Measurements from ENCODE around the gene POLR1E. TPM values are rescaled to one million over a fixed set of nuclear protein-coding genes. Genes with fewer than 3 reads are reported as not detected.
"Not testable (repeated sequence)": the region's sequence is repeated elsewhere in the genome, so short reads cannot be mapped to it uniquely, and the experiment has no call there.

Gene POLR1E
- total RNA-seq, 1 donor from 2014 or later, result 18.2 TPM

DNA sequence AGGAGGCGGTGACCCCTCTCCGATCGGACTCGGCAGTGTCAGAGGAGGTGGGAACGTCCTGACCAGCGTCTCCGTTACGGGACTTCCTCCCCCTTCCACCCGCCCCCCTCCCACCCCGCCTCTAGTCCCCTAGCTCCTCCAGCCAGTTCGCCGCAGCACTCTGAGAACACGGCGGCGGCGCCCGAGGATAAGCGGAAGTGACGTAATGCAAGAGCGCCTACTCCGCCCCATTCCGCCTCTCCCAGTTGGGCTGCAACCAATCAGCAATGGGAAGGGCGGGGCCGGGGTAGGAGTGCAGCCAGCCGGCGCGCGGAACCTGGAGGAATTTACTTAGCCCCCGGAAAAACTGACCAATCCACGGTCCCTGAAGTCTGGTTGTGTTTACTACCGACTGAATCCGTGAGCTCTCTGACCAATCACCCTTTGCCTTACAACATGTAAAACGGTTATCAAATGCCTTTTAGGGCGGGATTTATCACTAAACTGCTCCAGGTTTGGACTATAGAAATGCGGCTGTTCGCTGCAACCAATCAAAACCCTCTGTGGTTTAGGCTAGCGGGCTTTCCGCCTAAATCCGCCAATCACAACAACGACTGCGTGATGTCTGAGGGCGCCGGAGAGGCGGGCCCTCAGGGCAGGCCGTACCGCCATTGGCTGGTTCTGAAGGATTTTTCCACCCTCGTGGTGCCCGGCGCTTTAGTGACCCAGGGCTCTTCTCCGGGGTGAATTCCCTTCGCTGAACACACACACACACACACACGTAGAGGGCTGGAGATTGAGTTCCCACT lies 20.3 kb upstream of the POLR1E start, which contains the start of gene ZBTB5:
Gene ZBTB5 (minus strand): TSS at position 202 of the 788 bp plus-strand sequence. CDS start 22,899 bp downstream, outside the sequence.
- peak; percentile 92 for ATAC-seq

DNA sequence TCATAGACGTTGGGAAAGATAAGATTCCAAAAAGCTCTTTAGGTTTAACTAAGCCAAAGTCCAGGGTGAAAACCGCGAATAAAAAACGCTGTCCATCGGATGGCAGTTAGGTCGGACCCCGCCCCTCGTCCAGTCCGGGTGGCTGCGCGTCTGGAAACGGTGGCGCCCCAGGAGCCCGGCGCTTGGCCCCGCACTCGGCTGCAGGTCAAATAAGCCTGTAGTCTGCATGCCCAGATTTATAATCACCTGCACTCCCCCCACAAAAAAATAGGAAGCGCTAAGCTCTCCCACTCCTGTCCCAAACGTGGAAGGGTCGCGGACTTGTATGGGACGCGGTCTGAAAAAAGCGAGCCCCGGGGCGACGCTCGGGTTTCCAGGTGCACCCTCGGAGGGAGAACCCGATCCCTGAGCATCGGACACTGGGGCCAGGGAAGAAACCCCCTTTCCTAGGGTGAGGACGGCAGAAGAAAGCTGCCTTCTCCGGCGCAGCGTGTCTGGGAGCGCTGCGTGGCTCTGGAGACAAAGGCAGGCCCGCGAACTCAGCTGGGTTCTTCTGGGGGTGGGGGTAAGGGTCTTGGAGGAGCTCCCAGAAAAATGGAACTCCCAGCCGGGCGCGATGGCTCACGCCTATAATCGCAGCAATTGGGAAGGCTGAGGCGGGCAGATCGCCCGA lies 19.6 kb upstream of the POLR1E start:
- peak; percentile 10 for ATAC-seq

DNA sequence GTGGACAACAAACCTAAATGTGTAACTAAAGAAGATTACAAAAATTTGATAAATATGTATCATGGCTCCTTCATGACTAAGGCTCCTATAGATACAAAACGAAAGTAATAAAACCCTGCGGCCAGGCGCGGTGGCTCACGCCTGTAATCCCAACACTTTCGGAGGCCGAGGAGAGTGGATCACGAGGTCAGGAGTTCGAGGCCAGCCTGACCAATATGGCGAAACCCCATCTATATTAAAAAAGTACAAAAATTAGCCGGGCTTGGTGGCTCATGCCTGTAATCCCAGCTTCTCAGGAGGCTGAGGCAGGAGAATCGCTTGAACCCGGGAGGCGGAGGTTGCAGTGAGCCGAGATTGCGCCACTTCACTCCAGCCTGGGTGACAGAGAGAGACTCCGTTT lies 18.2 kb upstream of the POLR1E start:
- not testable (repeated sequence) for ATAC-seq

DNA sequence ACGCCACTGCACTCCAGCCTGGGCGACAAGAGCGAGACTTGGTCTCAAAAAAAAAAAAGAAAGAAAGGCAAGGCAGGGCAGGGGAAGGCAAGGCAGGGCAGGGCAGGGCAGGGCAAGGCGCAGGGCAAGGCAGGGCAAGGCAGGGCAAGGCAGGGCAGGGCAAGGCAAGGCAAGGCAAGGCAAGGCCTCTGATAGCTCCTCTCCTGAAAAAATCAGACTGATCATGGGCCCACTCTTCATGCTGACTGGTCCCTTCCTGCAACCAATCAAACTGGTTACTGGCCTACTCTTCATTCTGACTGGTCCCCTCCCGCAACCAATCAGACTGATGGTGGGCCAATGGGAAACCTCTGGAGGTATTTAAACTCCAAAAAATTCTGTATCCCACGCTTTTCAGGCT lies 17.1 kb upstream of the POLR1E start:
- ATAC-seq, result no peak

DNA sequence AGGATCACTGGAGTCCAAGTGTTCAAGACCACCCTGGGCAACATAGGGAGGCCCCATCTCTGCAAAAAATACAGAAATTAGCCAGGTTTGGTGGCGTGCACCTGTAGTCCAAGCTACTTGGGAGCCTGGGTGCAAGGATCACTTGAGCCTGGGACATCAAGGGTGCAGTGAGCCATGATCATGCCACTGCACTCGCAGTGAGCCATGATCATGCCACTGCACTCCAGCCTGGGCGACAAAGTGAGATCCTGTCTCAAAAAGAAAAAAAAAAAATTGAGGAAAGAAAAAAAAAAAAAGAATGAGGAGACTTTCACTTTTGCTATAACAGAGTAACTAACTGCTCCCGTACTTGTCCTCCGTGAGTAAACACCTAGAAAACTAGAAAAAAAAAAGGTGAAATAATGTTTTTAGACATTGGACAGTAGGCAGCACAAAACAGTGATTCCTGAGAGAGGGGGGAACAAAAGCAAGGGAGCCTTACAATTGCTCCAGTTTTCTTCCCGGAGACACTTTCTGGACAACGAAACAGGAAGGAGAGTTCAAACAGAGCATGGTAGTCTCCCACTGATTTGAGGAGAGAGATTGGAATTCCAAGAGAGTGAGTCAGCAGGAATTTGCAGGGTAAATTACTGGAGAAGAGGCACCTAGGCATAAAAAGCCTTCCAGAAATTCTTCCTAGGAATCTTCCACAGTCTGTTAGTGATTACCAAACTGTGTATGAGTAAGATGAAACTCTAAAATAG lies 13.6 kb upstream of the POLR1E start:
- ATAC-seq, result peak; percentile 48

DNA sequence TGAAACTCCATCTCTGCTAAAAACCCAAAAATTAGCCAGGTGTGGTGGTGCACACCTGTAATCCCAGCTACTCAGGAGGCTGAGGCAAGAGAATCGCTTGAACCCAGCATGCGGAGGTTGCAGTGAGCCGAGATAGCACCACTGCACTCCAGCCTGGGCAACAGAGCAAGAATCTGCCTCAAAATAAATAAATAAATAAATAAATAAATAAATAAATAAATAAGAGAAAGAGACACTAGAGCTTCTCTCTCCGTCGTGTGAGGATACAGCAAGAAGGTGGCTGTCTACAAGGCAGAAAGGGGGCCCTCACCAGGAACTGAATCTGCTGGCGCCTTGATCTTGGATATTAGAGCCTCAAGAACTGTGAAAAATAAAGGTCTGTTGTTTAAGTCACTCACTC lies 11.8 kb upstream of the POLR1E start:
- not testable (repeated sequence) for ATAC-seq

DNA sequence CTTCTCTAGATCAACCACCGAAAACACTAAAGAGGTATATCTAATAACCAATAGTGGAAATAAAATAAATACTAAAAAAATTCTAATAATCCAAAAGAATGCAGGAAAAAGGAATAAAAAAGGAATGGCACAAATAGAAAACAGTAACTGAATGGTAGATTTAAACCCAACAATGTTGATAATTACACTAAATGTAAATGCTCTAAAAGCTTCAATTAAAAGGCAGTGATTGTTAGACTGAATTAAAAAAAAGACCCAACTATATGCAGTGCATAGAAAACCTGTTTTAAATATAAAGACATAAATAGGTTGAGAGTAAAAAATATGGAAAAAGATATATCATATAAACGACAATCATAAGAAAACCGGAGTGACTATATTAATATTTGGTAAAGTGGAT lies 11.3 kb upstream of the POLR1E start:
- ATAC-seq, result no peak

DNA sequence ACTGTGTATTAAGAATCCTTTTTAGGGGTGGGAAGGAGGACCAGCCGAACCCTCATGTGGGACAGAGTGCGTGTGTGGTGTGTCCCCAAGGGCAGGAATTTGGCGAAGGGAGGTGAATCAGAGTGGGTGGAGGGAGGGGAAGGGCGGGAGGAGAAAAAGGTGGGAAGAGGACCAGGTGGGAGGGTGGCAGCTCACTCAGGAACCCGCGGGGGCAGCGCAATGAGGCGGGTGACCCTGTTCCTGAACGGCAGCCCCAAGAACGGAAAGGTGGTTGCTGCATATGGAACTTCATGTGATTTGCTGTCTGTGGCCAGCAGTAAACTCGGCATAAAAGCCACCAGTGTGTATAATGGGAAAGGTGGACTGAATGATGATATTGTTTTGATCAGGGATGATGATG lies 8.8 kb upstream of the POLR1E start:
- no peak for ATAC-seq

DNA sequence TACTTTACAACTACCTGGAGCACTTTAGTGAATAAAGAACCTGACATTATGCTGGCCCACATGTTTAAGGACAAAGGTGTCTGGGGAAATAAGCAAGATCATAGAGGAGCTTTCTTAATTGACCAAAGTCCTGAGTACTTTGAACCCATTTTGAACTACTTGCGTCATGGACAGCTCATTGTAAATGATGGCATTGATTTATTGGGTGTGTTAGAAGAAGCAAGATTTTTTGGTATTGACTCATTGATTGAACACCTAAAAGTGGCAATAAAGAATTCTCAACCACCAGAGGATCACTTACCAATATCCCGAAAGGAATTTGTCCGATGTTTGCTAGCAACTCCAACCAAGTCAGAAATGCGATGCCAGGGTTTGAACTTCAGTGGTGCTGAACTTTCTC lies 8.3 kb upstream of the POLR1E start:
- not testable (repeated sequence) for ATAC-seq

DNA sequence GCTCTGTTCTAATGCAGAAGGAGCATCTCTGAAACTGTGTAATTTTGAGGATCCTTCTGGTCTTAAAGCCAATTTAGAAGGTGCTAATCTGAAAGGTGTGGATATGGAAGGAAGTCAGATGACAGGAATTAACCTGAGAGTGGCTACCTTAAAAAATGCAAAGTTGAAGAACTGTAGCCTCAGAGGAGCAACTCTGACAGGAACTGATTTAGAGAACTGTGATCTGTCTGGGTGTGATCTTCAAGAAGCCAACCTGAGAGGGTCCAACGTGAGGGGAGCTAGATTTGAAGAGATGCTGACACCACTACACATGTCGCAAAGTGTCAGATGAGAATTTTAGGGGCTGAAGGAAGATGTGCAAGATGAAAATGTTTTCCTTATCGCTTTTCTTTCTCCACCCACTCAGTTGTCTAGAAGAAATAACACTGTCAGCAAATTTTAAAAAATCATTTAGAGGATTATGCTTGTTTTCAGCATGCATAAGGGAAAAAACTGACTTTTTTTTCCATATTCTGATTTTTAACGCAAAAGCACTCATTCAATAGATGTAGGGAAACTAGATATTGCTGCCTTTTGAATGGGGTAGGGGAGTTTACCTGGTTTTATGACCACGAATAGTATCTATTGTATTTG lies 7.6 kb upstream of the POLR1E start:
- ATAC-seq, result not testable (repeated sequence)

DNA sequence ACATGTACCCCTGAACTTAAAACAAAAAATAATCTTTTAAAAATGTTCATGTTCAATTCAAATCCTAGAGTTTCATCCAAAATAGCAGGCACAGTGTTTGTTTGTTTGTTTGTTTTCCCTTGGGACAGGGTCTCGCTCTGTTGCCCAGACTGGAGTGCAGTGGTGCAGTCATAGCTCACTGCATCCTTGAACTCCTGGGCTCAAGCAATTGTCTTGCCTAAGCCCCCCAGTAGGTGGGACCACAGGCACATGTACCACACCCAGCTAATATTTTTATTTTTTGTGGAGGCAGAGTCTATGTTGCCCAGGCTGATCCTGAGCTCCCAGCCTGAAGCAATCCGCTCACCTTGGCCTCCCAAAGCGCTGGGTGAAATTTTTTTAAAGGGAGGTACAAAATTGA lies 5.0 kb upstream of the POLR1E start:
- ATAC-seq, result no peak

DNA sequence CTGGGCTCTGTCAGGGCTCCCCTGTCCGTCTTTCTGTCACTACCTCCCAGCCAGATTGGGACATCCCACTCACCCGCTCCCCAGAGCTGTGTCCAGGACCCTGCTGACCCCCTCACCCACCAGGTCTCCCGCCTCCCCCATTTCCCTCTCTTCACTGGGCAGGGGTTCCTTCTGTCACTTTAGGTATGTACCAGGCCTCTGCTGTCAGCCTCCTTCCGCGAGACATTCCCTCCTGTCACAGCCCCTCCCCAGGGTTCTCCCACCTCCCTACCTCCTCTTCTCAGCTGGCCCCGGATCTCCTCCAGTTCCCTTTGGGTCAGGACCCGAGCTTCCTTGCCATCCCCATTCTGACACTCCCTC lies 488 bp downstream of the POLR1E start:
- ATAC-seq, result no peak

DNA sequence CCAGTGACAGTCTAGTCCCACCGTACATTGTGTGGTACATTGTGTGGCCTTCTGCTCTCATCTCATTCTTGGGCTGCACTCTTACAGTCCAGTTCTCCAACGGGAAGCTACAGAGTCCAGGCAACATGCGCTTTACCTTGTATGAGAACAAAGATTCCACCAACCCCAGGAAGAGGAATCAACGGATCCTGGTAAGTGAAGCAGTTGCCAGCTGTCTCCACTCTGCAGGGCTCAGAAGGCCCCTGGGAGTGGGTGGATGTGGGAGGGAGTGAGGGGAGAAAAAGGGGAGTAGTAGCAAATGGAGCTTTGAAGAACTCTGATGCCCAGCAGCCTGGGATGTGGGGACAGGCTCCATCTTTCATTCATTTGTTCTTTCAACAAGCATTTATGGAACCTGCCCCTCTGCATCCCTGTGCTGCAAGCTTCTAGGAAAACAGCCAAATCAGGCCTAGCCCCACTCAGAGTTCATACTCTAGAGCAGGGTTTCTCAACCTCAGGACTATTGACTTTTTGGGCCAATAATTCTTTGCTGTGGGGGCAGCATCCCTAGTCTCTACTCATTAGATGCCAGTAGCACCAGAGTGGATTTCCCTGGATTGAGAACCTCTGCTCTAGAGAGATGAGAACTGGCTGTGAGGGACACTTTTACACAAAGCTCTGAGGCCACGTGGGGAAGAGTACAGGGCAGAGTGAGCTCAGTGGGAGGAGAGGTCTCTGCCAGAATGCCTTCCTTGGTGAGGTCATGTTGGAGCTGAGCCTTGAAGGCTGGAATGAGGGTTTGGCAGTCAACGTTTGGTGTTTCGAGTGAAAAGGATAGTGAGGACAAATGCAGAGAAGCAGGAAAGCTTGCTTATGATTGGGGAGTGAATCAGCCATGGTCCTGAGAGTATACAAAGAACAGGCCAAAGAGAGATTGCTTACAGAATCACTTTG lies 1.1 kb downstream of the POLR1E start:
- ATAC-seq, result peak; percentile 55

DNA sequence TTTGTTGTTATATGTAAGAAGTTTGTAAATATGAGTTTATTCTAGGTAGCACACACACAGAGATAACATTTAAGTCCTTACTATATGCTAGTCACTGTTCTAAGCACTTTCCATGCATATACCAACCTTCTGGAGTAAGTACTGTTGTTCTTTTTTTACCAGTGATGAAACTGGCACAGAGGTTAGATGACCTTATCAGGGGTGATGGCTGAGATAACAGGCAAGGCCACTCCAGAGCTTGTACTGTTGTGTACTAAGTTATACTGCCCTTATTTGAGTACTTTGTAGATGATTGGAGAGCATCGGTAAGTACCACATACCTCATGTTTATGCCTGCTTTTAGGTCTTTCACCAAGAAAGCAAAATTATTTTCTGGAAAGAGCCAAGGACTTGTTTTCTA lies 6.2 kb downstream of the POLR1E start:
- no peak for ATAC-seq

DNA sequence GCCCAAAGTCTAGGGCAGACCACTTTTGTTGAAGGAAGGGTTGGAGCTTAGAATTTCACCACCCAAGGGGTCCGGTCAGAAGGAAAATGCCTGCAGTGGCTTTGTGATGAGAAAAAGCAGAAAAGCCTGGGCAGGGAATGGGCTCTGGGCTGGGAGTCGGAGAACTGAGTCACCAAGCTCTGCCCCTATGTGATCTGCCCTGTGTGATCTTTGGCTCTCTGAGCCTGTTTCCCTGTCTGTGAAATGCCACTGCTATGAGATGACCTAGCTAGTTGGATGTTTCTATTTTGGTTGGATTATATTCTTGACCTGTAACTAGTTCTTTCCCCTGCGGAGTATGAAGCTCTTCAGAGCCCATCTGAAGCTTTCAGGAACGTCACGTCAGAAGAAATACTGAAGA lies 9.8 kb downstream of the POLR1E start:
- ATAC-seq, result no peak

DNA sequence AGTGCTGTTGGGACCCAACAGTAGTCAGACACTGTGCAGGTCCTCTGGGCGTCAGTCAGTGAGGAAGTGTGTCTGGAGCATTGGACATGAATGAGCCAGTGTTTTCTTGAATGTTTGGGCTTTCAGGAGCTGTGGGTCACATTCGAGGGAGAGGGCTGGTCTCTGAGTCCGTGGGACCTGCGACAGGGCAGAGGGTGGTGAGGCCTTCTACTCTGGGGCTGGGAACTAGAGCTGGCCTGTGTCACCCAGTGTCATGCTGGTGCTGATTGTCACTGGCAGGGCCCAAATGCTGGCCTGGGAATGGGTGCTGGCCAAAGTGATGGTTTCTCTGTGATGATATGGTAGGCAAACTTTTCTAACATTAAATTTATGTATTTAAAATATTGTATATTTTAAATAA lies 10.3 kb downstream of the POLR1E start:
- ATAC-seq, result no peak

DNA sequence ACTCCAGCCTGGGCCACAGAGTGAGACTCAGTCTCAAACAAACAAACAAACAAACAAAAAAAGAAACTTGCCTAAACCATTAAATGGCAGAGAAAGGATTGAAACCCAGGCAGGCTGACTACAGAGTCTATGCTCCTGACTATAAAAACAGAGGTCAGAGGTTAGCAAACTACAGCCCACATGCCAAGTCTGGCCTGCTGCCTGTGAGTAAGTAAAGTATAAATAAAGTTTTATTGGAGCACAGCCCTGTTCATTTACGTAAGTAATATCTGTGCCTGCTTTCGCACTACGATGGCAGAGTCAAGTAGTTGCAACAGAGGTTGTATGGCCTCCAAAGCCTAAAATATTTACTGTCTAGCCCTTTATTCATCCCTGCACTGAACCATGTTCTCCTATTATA lies 11.6 kb downstream of the POLR1E start:
- no peak for ATAC-seq

DNA sequence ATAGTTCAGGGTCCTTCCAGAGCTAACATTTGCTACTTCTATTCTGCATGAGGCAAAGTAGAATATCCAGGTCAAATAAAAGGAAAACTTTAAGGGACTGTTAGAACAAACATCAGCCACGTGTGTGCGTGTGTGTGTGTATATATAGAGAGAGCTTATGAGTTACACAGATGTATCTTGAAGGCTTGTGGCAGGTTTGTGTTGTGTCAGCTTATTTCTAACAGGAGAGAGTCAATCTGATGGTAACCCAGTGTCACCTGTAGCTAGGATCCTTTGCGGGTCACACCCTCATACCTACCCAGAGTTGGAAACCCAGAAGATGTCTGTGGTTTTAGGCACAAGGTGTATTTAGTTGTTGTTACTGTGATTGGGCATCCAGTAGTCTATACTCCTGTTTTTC lies 12.7 kb downstream of the POLR1E start:
- no peak for ATAC-seq

DNA sequence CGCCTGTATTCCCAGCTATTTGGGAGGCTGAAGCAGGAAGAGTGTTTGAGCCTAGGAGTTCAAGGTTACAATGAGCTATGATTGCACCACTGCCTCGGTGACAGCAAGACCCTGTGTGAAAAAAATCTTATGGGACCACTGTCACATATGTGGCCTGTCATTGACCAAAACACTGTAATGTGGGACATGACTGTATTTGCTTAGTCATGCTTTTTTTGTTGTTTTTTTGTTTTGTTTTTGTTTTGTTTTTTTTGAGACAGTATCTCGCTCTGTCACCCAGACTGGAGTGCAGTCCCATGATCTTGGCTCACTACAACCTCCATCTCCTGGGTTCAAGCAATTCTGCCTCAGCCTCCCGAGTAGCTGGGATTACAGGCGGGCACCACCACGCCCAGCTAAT lies 13.5 kb downstream of the POLR1E start:
- ATAC-seq, result no peak

DNA sequence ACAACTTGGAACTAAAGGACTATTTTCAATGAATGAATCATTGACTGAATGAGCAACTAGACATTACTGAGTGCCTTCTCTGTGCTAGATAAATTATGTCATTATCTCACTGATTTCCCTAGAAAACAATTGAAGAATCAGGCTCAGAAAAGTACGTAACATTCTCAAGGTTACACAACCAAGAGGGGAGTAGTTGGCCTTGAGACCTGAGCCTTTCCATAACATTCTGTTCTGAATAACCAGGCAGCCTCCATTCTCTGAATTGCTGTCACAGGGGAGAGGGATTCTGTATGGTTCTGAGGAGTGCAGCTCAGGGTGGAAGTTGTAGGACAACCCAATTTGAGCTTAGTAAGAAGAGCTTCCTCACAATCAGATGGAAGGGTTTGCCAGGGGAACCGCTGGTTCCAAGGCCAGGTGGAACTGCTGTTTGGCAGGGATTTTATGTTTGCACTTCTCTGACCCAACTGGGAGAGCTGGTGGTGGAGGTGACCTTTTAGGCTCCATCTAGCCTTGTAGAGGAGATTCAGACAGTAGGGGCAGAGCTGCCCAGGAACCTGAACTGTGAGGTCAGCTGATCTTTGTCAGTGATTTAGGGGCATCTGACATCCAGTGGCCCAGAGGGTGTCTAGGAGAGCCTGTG lies 16.3 kb downstream of the POLR1E start:
- ATAC-seq, result no peak

DNA sequence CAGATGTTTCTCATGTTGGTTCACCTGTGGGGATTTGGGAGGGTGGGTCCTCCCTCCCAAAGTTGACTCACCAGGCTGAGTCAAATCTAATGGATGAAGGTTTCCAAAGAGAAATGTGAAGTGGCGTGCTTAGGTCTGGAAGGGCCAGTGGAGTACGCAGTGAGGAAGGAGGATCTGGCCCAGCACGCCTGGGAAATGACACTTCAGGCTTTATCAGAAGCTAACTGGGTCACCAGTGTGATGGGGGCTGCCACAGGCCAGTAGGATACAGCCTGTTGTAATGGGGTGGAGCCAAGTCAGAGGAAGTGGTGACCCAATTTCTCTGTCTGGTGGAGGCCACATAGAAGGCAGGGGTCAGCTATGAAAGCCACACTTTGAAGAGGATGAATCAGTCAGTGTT lies 18.0 kb downstream of the POLR1E start:
- peak; percentile 51 for ATAC-seq
